ENCODE data around the gene B3GNT2.
"Not testable (repeated sequence)": the region's sequence is repeated elsewhere in the genome, so short reads cannot be mapped to it uniquely, and the experiment has no call there.

Gene B3GNT2

DNA sequence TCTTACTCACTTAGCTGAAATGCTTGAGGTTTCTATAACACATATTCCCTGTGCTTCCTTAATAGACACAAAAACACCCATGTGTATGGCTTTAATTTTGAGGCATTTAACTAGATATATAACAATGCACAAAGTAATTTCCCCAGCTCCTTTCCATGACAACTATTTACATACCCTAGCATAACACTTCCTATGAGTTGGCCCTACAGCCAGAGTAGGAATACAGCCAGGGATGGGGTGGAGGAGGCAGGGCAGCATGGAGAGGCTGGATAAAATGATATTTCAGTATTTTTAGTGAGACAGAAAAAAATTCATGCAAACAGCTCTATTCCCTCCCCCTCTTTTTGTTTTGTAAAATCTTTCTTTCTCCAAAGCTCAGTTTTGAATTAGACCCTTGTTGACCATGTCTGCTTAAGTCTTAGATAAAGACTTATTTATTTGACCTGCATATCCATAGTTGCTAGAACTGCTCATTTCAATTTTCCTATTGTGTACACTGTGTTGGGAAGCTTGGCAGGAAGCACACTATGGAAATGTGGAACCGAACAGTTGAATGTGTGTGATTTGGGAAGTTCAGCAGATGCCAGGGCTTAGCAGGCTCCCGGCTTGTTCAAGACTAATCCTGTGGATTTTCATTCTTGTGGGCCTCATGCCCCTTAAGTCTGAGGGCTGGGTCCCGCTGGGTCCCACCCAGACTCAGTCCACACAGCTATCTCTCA, 11.2 kb upstream of the B3GNT2 start:
- in situ Hi-C loops (cut with HindIII; ENCODE audit: low sequenced_read_pairs): no loop called here

DNA sequence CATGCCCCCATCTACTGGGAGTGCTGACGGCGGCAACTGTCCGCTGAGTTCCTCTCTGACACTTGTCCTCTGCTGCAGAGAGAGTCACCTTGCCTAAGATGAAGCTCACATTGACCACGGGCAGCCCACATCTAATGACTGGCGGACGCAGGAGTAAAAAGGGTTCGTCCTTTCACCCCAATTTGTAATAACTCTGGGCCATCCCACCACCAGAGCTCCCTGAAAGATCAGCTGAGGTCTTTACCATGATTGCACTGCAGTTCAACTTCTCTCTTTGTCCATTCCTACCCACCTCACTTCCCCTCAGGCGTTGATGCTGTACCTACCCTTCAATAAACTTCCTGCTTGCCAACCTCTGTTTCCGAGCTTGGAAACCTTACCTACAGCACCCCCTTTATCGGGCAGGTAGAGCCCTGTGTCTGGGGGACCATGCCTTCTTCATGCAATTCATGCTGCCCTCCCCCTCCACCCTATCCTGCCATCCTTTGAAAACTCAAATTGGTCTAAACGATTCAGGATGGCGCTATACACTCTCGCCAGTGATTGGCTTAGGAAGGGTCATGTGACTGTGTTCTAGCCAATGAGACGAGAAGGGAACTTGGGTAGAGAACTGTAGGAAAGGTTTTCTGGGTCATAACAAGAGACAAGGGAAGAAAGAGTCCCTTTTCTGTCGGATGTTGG, 10.3 kb upstream of the B3GNT2 start:
- in situ Hi-C loops (cut with HindIII; ENCODE audit: low sequenced_read_pairs): no loop called here

DNA sequence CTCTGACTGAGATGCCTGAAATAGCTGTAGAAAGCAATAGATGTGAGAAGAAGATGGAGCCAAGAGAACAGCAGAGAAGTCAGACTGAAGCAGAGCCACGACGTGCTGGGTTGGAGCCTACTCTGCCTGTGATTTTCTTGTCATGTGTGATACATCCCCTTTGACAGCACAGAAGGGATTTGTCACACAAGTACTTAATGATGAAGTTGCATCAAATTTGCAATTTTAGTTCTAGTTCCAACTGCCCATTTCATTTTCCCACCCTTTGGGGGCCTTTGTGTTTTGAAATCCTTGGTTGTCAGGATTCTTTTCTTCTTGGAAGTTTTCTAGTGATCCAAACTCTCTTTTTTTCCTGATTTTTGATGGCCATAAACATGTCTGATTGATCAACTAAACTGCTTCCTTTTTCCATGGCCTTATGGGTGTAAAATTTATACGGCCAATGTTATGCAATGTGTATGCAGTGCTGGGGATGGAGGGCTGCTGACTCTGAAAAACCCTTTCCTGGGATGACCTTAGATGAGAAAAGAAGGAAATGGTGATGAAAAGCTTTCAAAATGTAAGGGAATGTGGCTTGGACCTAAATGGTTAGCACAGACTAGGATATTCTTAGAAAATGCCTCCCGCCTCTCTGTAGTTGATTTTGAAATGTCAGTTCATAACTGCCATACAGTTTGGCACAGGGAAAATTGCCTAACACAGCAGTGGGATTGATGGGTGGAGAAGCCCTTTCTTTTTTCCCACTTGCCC, 9.6 kb upstream of the B3GNT2 start:
- in situ Hi-C loops (cut with HindIII; ENCODE audit: low sequenced_read_pairs): no loop called here

GRCh38 chr2:62187246-62187645, 8.7 kb upstream of the B3GNT2 start:
- in situ Hi-C loops (cut with HindIII; ENCODE audit: low sequenced_read_pairs): no loop called here

GRCh38 chr2:62188416-62188815, 7.5 kb upstream of the B3GNT2 start:
- in situ Hi-C loops (cut with HindIII; ENCODE audit: low sequenced_read_pairs): no loop called here

DNA sequence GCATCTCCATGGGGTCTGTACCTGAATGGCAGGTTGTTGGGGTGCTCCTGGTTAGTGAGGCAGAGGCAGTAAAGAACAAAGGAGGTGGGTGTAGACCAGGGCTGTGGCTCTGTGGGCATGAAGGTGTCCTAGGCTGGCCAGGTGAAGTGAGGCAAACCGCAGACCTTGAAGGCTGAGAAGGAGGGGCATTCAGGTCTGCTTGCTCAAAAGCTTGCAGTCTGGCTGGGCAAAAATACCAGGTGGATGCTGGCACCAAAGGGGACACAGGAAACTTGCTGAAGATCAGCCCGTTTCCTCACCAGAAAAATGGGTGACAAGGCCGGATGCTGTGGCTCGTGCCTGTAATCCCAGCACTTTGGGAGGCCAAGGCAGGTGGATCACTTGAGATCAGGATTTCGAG, 6.7 kb upstream of the B3GNT2 start:
- in situ Hi-C loops (cut with HindIII; ENCODE audit: low sequenced_read_pairs): no loop called here

DNA sequence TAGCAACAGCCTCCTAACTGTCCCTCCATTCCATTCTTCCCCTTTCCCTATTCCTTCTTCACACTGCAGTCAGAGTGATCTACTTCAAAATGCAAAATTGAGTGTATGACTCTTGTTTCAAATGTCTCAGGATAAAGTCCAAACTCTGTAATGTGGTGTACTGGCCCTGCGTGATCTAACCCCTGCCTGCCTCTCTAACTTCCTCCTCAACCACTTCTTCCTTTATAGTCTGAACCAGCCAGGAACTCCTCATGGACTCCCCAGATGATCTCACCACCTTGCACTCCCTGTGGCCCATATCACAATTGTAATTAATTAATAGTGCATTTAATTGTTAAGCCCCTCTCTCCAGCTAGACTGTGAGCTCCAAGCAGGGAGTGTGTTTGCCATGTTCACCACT, 3.1 kb upstream of the B3GNT2 start:
- in situ Hi-C loops (cut with HindIII; ENCODE audit: low sequenced_read_pairs): no loop called here

- in situ Hi-C loops (cut with HindIII; ENCODE audit: low sequenced_read_pairs): no loop called here
Measured at GRCh38 chr2:62194558-62195420, 1.1 kb upstream of the B3GNT2 start.

GRCh38 chr2:62196278-62196901, 475 bp downstream of the B3GNT2 start:
- in situ Hi-C loops (cut with HindIII; ENCODE audit: low sequenced_read_pairs): no loop called here

- in situ Hi-C loops (cut with HindIII; ENCODE audit: low sequenced_read_pairs): no loop called here
Measured at GRCh38 chr2:62197011-62197924, 1.4 kb downstream of the B3GNT2 start.

- in situ Hi-C loops (cut with HindIII; ENCODE audit: low sequenced_read_pairs): no loop called here
Measured at GRCh38 chr2:62197925-62198633, 2.2 kb downstream of the B3GNT2 start.

DNA sequence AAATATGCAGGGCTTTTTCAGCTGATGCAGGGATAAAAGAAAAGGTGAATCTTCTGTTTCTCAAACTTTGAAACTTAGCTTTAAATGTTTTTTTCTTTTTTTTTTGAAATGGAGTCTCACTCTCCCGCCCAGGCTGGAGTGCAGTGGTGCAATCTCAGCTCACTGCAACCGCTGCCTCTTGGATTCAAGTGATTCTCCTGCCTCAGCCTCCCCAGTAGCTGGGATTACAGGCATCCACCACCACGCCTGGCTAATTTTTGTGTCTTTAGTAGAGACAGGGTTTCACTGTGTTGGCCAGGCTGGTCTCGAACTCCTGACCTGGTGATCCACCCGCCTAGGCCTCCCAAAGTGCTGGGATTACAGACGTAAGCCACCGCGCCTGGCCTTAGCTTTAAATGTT, 2.9 kb downstream of the B3GNT2 start:
- in situ Hi-C loops (cut with HindIII; ENCODE audit: low sequenced_read_pairs): not testable (repeated sequence)

GRCh38 chr2:62199392-62200125, 3.6 kb downstream of the B3GNT2 start:
- in situ Hi-C loops (cut with HindIII; ENCODE audit: low sequenced_read_pairs): no loop called here

DNA sequence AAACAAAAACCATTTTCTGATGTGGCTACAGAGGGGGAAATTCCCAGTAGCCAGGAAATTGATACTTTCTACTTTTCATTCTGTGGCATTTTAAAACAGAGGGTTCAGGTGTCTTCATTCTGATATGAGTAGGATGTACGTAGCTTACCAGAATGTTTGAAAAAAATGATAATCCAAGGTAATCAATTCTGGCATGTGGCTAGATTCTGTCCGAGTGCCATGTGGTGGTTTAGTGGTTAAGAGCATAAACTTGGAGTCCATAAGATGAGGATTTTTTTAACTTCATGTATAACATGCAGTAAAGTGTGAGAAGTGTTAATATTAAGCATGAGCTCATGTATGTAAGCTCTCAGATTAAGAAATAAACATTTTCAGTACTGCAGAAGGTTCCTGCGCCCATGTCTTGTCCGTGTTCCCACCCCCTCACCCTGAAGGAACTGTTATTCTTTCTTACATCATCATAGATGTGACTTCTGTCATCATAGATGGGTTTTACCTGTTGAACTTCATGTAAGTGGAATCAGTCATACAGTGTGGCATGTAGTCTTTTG, 4.5 kb downstream of the B3GNT2 start:
- in situ Hi-C loops (cut with HindIII; ENCODE audit: low sequenced_read_pairs): no loop called here

GRCh38 chr2:62200868-62201267, 5.0 kb downstream of the B3GNT2 start:
- in situ Hi-C loops (cut with HindIII; ENCODE audit: low sequenced_read_pairs): no loop called here

GRCh38 chr2:62201307-62201706, 5.4 kb downstream of the B3GNT2 start:
- in situ Hi-C loops (cut with HindIII; ENCODE audit: low sequenced_read_pairs): no loop called here

DNA sequence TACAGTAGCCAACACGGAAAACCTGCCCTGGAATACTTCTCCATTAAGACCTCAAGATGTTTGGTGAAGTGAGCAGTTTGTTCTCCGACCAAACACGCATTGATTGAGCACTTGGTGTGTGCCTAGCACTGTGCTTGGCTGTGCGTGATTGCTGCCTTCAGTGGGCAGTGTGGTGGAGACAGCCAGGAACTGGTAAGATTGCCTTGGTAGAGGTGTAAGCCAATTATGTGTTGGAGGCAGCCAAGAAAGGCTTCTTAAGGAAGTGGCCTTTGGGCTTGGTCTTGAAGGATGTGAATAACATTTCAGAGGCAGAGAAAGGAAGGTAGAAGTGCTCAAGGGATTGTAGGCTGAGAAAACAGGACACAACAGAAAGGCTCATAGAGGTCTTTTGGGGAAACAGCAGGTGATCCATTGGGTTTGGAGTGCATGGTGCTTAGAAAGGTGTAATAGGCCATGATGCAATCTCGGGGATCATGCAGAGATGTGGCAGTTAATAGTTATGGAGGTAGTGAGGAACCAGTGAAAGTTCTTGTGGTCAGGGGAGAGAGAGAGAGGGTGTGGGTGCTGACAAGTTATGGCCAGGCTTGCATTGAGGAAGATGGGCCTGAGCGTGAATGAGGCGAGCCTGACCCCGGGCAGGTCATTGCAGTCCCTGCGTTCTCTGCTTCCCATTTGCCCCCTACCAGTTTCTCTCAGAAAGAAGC, 6.3 kb downstream of the B3GNT2 start:
- in situ Hi-C loops (cut with HindIII; ENCODE audit: low sequenced_read_pairs): no loop called here
